ENCODE data around the gene TRAPPC12.

GRCh38 chr2:3483227-3483985 is 103.9 kb downstream of the TRAPPC12 start:
- TF ChIP-seq YY1 (IDR thresholded peaks at IDR 0.05; ENCODE audit: insufficient read depth, insufficient read length) (no peak), ZNF274 (IDR thresholded peaks at IDR 0.05; ENCODE audit: low read depth, low read length) (no peak)
